Measurements from ENCODE around the gene LYAR.
"Not testable (repeated sequence)": the region's sequence is repeated elsewhere in the genome, so short reads cannot be mapped to it uniquely, and the experiment has no call there.

The LYAR gene

GRCh38 chr4:4260185-4260751, 29.7 kb downstream of the LYAR start:
- no peak for DNase-seq (ENCODE audit: low read depth, low spot score)

- peak; percentile 29 for DNase-seq (ENCODE audit: low read depth, low spot score)
Measured at GRCh38 chr4:4259484-4260100, 30.4 kb downstream of the LYAR start.

- DNase-seq (ENCODE audit: low read depth, low spot score), result not testable (repeated sequence)
Measured at GRCh38 chr4:4257705-4258104, 32.2 kb downstream of the LYAR start.

GRCh38 chr4:4256799-4257198, 33.2 kb downstream of the LYAR start:
- DNase-seq (ENCODE audit: low read depth, low spot score), result no peak

GRCh38 chr4:4254666-4255065, 35.3 kb downstream of the LYAR start:
- no peak for DNase-seq (ENCODE audit: low read depth, low spot score)

- no peak for DNase-seq (ENCODE audit: low read depth, low spot score)
Measured at GRCh38 chr4:4254199-4254598, 35.8 kb downstream of the LYAR start.

- DNase-seq (ENCODE audit: low read depth, low spot score), result no peak
Measured at GRCh38 chr4:4249866-4250265, 40.1 kb downstream of the LYAR start.

- not testable (repeated sequence) for DNase-seq (ENCODE audit: low read depth, low spot score)
Measured at GRCh38 chr4:4249342-4249741, 40.6 kb downstream of the LYAR start.

- DNase-seq (ENCODE audit: low read depth, low spot score), result no peak
Measured at GRCh38 chr4:4248885-4249203, 41.1 kb downstream of the LYAR start.

GRCh38 chr4:4248029-4248884, 41.7 kb downstream of the LYAR start, which contains the start of gene TMEM128:
TMEM128 (minus strand) TSS chr4:4248223; CDS start chr4:4248202, 21 bp downstream.
- DNase-seq (ENCODE audit: low read depth, low spot score), result peak; percentile 96

- no peak for DNase-seq (ENCODE audit: low read depth, low spot score)
Measured at GRCh38 chr4:4247696-4248028, 42.3 kb downstream of the LYAR start.

GRCh38 chr4:4245172-4245571, 44.8 kb downstream of the LYAR start:
- DNase-seq (ENCODE audit: low read depth, low spot score), result no peak

GRCh38 chr4:4239551-4239950, 50.4 kb downstream of the LYAR start:
- not testable (repeated sequence) for DNase-seq (ENCODE audit: low read depth, low spot score)

GRCh38 chr4:4233610-4234009, 56.3 kb downstream of the LYAR start:
- DNase-seq (ENCODE audit: low read depth, low spot score), result no peak

GRCh38 chr4:4228356-4228668, 61.6 kb downstream of the LYAR start:
- DNase-seq (ENCODE audit: low read depth, low spot score), result no peak

- no peak for DNase-seq (ENCODE audit: low read depth, low spot score)
Measured at GRCh38 chr4:4227510-4228355, 62.2 kb downstream of the LYAR start.

GRCh38 chr4:4226606-4227438, 63.1 kb downstream of the LYAR start, which contains the start of gene OTOP1:
OTOP1 (minus strand) TSS chr4:4226929; CDS start chr4:4226864, 65 bp downstream.
- no peak for DNase-seq (ENCODE audit: low read depth, low spot score)

GRCh38 chr4:4225915-4226605, 63.9 kb downstream of the LYAR start:
- DNase-seq (ENCODE audit: low read depth, low spot score), result peak; percentile 31
